ENCODE data around the gene CCDC9B. TPM values are rescaled to one million over a fixed set of nuclear protein-coding genes. Genes with fewer than 3 reads are reported as not detected.

CCDC9B gene
- total RNA-seq, 4 donors from 2014 or later, result 2.4 to 43.8 (median 6.6) TPM

- TF ChIP-seq, protein P1, sequence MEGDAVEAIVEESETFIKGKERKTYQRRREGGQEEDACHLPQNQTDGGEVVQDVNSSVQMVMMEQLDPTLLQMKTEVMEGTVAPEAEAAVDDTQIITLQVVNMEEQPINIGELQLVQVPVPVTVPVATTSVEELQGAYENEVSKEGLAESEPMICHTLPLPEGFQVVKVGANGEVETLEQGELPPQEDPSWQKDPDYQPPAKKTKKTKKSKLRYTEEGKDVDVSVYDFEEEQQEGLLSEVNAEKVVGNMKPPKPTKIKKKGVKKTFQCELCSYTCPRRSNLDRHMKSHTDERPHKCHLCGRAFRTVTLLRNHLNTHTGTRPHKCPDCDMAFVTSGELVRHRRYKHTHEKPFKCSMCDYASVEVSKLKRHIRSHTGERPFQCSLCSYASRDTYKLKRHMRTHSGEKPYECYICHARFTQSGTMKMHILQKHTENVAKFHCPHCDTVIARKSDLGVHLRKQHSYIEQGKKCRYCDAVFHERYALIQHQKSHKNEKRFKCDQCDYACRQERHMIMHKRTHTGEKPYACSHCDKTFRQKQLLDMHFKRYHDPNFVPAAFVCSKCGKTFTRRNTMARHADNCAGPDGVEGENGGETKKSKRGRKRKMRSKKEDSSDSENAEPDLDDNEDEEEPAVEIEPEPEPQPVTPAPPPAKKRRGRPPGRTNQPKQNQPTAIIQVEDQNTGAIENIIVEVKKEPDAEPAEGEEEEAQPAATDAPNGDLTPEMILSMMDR (IDR thresholded peaks at IDR 0.05), result no peak
- no peak for TF ChIP-seq POLR2A (IDR thresholded peaks at IDR 0.05)
- Histone ChIP-seq H3K4me3 (no peak overlapping the region), H3K27me3 (no peaks in the 10 kb centered on the region), H3K36me3 (no peaks in the 10 kb centered on the region), H3K9me3 (no peaks in the 10 kb centered on the region), H3K4me1 (no peaks in the 10 kb centered on the region), H3K27ac (no peak overlapping the region)
- DNase-seq, result no peak
- intact Hi-C loops (cut with DNase I; ENCODE audit: low total_unique reads), result no loop called here
Measured at GRCh38 chr15:40290545-40290917, 50.2 kb downstream of the CCDC9B start.

- H3K4me3 ChIP-seq, result no peak overlapping the region
- H3K4me1 ChIP-seq, result no peaks in the 10 kb centered on the region
- intact Hi-C loops (cut with DNase I; ENCODE audit: low total_unique reads), result loop anchor here (10.0 kb wide), 1 partner anchor 56 kb away; the partner anchor contains the start of gene CCDC9B
- no peaks in the 10 kb centered on the region for H3K36me3 ChIP-seq
- no peaks in the 10 kb centered on the region for H3K9me3 ChIP-seq
- no peak overlapping the region for H3K27ac ChIP-seq
- H3K27me3 ChIP-seq, result no peaks in the 10 kb centered on the region
- DNase-seq, result no peak
- TF ChIP-seq, protein P1 (IDR thresholded peaks at IDR 0.05), result no peak
- no peak for TF ChIP-seq POLR2A (IDR thresholded peaks at IDR 0.05)
Measured at GRCh38 chr15:40289140-40289775, 51.5 kb downstream of the CCDC9B start.

DNA sequence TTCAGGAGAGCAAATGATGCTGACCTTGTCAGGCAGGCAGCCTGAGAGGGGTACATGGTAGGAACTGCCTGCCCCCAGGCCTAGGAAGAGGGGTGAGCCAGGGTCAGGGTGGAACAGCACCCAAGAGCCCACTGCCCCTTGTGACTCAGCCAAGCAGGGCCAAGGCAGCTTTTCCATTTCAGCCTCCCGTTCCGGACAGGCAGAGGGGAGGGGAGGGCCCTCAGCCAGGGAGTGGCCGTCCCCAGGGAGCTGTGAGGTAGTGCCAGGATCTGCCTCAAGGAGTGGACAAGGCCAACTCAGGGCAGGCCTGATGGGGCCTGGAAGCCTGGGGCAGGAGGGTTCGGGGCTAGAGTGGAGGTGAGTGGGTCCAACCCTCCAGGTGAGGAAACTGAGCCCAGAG lies 52.8 kb downstream of the CCDC9B start:
- no peak for TF ChIP-seq POLR2A (IDR thresholded peaks at IDR 0.05)
- Histone ChIP-seq H3K27ac (no peak overlapping the region), H3K4me3 (no peak overlapping the region), H3K4me1 (peaks cover 0 to 5% of the 10 kb centered on the region in 2 donors), H3K27me3 (peaks cover 4 to 5% of the 10 kb centered on the region in 2 donors), H3K36me3 (no peaks in the 10 kb centered on the region), H3K9me3 (no peaks in the 10 kb centered on the region)
- DNase-seq, result no peak
- intact Hi-C loops (cut with DNase I; ENCODE audit: low total_unique reads), result loop anchor here (10.0 kb wide), 1 partner anchor 57 kb away; the partner anchor contains the start of gene CCDC9B

DNA sequence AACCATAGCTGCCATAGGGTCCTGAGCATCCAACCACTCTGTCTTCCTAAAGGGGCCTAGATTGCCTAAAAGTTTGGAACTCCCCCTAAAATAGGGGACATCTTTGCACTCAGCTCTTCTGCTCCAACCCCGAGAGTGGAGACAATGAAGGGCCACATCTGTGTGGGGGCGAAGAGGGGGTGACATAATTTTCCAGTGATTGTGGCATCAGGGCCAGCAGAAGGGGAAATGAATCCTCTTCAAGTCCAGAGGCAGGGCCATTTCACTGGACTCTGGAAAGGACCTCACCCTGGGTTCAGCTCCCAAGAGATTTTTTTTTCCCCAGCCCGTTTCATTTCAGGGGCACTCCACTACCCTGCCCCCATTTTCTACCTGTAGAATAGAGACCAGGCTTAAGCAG lies 53.2 kb downstream of the CCDC9B start:
- peaks cover 5 to 9% of the 10 kb centered on the region in 2 donors for H3K27me3 ChIP-seq
- no peaks in the 10 kb centered on the region for H3K9me3 ChIP-seq
- no peaks in the 10 kb centered on the region for H3K36me3 ChIP-seq
- no peak for DNase-seq
- peaks cover 0 to 9% of the 10 kb centered on the region in 2 donors for H3K4me1 ChIP-seq
- no peak overlapping the region for H3K4me3 ChIP-seq
- intact Hi-C loops (cut with DNase I; ENCODE audit: low total_unique reads), result loop anchor here (10.0 kb wide), 1 partner anchor 57 kb away; the partner anchor contains the start of gene CCDC9B
- H3K27ac ChIP-seq, result no peak overlapping the region
- TF ChIP-seq POLR2A (IDR thresholded peaks at IDR 0.05), result no peak
- TF ChIP-seq, protein P1 (IDR thresholded peaks at IDR 0.05), result no peak

DNA sequence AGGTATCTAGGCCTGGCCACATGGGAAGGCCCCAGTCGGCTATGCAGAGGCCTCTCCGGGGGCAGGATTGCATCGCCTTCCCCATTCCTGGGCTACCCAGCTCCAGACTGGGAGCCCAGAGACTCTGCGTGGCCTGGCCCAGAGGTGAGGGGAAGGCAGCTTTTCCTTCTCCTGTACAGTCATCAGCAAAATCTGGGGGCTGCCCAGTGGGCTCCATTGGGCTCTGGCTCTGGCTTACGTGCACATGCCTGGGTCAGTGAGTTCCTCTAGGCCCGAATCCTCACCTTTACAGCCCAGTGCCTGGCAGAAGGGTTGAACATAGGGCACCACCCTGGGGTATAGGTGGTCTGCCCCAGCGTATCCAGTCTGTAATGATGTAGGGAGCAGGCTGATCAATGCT lies 53.9 kb downstream of the CCDC9B start:
- H3K27ac ChIP-seq, result no peak overlapping the region
- intact Hi-C loops (cut with DNase I; ENCODE audit: low total_unique reads), result loop anchor here (10.0 kb wide), 1 partner anchor 58 kb away; the partner anchor contains the start of gene CCDC9B
- H3K4me3 ChIP-seq, result no peak overlapping the region
- H3K4me1 ChIP-seq, result peaks cover 0 to 16% of the 10 kb centered on the region in 2 donors
- peaks cover 5 to 15% of the 10 kb centered on the region in 2 donors for H3K27me3 ChIP-seq
- DNase-seq, result no peak
- no peaks in the 10 kb centered on the region for H3K36me3 ChIP-seq
- no peak for TF ChIP-seq POLR2A (IDR thresholded peaks at IDR 0.05)
- TF ChIP-seq, protein P1 (IDR thresholded peaks at IDR 0.05), result no peak
- H3K9me3 ChIP-seq, result no peaks in the 10 kb centered on the region

All from uterus (tissue), 4 donors.